HG02610 (cell line): Measurements from ENCODE around the gene EEPD1.
"Not testable (repeated sequence)": the region's sequence is repeated elsewhere in the genome, so short reads cannot be mapped to it uniquely, and the experiment has no call there.

Experiments
- ATAC-seq: cut with Tn5 transposase; IDR thresholded peaks from one replicate; pipeline ENCODE4 v1.9.1; 2021; ENCODE audit warnings: mild to moderate bottlenecking, moderate library complexity; ENCODE audit not compliant: unreplicated experiment

The EEPD1 gene

DNA sequence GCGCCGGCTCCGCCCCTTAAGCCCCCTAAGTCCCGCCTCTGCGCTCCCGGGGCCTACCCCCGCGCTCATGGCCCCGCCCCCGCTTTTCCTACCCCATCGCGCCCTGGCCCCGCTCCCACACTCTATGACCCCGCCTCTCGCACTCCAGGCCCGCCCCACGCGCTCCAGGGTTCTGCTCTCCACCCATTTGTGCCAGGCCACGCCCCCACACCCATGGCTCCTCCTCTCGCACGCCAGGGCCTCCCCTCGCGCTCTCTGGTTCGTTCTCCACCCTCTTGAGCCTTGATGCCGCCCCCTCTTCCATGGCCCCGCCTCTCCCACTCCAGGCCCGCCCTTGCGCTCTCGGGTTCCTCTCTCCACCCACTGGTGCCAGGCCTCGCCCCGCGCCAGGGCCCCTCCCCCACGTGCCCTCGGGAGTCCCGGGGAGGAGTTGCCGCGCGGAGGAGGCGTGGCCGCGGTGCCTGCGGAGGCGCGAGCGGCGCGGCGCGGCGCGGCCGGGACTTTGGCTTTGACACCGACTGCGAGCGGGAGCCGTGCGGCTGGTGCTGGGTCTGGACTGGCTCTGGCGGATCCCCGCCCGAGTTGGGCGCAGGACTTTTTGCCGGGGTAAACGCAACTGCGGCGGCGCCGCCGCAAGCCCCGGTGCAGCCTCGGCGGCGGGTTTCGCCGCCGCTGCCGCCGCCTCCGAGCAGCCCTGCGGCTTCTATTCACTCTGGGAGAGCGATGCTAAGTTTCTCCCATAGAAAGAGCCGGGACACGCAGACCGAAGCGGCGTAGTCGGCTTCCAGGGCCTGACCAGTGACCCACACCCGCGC is at the start of gene EEPD1:
TSS of gene EEPD1 (plus strand) at position 499 of the 815 bp plus-strand sequence. CDS start 1,071 bp downstream, outside the sequence.
- ATAC-seq = peak; percentile 99

DNA sequence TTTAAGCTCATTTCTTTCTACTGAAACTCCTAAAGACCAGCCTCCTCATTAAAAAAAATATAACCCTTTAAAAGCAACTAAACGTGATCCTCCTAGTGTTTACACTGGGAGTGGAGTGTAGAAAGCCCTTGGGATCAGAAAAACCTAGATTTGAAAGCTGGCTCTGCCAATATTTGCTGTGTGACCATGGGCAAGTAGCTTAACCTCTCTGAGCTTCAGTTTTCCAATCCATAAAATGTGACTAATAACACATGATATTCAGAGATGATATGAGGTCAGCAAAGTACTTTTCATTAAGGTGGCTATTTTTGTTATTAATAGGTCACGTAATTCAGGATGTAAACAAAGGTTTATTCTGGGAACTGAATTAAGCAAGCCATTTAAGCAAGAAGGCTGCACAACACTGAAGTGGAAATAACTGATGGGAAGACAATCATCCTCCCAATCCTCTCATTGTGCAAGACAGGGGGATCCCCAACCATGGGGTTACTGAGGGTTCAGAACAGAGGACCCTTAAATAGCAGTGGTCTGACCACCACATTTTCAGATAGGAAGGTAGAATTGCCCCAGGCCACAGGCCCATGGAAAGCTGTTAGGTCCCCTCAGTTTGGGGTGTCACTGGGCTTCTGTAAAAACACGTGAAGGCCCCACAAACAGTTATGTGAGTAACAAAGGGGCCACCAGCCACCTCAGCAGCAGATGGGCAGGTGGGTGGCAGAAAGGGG is 49.1 kb upstream of the EEPD1 start:
- ATAC-seq = no peak

DNA sequence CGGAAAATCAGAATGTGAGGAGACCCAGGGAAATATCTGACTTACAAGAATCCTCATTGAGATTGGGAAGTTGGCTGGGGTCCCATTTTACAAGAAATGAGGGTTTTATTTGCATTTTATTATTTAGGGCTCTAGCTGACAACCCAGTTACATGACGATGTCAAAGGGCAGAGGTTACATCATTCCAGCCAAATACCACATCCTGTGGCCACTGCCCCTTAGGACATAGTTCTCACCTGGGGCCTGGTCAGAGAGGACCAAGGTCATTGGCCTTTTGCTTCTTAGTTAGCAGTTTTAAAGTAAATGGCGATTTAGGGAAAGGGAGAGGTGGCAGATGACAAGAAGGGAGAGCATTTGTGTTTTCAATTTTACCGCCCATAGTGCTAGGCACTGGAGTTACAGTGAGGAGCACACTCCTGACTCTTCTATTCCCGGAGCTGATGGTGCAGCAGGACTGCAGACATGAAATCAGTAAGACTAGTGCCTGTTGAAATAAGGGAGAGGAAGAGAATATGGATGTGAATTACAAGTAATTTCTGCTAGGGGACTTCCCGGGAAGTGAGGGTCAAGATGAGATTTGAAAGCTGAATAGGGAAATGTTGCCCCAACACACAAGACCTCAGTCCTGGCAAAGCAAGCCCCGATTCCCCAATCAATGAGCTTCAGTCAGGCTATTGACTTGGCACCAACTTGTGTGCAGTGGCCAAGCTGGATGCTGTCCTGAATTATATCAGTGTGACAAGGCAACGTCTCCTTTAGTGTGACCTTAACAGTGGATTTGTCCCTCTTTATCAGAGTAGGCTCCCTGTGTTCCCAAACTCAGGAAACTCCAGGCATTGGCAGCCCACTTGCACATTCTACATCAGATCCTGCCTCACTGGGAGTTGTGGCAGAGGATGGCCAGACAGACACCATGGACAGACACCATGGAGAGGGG is 45.8 kb upstream of the EEPD1 start:
- not testable (repeated sequence) for ATAC-seq

DNA sequence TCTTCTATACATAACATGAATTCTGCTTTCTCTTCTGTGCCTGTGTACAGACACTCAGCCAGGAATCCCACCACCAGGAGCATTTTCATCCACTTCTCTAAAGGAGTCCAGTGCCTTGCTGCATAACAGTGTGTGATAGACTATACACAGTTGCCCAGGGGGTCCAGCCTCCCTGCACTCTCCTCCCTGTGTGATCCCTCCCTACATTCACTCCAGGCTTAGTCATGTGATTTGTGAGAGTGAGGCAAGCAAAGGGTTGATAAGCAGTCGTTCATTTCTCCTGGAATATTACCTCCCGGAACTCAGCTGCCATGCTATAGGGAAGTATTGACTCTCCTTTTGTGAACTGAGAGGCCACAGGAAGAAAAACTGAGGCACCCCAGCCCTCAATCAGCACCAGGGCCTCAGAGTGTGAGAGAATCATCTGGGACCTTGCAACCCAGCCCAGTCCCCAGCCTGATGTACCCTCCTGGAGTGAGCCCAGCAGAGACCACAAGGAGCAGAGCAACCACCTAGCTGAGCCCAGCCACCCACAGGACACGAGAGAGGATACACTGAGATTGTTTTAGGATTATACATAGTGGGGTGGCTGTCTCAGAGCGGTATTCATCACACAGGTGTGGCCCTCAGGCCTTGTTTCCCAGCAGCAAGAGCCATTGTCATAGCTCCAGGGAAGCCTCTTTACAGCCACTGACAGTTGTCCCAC is 45.0 kb upstream of the EEPD1 start:
- no peak for ATAC-seq

DNA sequence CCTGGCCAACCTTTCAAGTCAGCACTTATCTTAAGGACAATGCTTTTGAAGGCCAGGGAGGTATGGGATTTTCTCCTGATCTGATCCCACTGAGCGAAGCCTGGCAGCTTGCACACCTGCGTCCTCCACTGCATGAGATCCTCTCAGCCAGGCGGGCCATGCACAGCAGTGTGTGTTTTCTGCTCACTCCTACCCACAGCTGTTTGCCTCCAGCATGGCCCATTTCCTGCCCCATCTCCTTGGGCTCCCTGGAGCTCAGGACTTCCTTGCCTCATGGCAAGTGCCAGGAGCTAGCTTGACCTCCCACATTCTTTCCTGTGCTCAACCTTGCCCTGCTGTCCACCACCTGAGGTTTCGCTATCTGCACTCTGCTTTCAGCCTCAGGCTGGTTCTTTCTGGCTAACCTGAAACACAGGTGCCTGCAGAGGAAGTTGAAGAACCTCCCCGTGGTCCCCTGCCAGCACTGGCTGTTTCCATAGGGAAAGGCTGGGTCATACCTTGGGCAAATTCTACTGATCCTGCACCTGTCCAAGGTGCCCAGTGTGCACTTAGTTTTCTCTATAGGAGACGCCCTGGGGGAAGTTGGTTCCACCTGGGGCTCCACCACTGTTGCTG is 43.9 kb upstream of the EEPD1 start:
- no peak for ATAC-seq

DNA sequence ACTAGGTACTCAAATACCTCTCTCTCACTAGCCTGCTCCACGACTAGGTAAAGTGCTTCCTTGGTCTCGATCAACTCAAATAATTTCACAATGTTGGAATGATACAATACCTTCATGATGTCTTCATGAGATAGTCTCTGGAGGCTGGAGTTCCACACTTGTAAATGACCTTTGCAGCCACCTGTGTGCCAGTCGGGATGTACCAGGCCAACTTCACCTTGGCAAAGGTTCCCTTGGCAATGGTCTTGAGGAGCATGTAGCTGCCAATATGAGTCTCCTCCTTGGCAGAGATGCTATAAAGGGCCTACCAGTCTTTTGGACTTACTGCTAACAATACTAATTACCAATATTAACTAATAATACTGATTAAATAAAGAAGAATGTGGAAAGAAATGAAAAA is 42.5 kb upstream of the EEPD1 start:
- ATAC-seq = no peak

DNA sequence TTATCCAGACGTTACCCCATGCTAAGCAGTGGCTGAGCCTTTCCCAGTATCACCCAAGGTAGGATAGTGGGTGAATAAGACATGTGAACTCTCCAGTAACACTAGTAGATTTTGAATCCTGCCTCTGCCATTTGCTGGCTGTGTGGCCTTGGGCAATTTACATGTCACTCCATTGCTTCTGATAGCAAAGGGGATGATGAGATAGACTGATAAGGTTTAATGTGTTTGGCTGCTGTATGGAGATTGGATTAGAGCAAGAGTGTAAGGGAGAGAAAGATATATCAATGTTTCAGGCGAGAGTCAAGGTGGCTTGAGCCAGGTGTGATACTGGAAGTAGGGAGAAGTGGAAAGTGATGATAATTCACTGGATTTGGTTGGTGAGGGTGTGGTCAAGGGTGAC is 40.1 kb upstream of the EEPD1 start:
- ATAC-seq = no peak

DNA sequence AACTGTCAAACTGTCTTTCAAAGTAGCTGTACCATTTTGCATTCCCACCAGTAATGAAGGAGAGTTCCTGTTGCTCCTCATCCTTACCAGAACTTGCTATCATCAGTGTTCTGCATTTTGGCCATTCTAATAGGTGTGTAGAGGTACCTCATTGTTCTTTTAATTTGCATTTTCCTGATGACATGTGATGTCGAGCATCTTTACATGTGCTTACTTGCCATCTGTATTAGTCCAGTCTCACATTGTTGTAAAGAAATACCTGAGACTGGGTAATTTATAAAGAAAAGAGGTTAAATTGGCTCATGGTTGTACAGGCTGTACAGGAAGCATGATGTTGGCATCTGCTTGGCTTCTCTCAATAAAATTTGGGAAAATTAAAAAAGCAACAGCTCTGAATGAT is 38.7 kb upstream of the EEPD1 start:
- ATAC-seq = no peak

DNA sequence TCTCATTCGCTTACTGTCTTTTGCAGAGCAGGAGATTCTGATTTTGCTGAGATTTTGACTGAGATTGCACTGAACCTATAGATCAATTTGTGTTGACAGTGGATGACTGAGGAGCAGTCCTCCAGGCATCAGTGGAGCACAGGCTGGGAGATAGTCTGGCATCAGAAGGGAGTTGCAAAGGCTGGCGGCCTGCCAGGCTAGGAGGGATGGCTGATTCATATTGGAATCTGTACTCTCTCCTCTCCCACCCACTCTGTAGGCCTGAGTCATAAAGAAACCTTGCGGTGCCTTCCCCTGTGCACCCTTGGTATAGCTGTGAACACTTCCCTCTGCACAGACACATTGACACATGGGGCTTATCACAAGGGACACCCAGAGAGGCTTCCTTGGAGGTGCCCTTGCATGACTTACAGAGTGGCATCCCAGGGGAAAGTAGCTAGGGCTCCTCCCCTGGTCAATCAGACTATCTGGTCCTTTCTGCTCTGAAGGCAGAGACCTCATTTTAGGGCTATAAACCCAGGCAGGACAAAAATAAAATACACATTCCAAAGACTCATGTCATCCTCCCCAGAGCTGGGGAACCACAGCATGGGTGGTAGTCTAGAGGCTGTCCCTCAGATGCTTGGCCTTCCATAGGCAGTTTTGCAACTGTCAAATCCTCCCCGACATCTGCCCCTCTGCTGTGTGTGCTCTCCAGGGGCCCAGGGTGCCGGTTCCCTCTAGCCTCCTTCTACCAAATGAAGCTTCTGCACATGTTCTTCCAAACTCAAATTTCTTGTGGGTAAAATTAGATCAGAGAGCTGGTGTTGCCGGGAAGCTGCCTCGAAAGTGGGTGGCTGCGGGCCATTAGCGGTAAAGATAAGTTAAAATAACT is 37.4 kb upstream of the EEPD1 start:
- ATAC-seq = peak; percentile 100

DNA sequence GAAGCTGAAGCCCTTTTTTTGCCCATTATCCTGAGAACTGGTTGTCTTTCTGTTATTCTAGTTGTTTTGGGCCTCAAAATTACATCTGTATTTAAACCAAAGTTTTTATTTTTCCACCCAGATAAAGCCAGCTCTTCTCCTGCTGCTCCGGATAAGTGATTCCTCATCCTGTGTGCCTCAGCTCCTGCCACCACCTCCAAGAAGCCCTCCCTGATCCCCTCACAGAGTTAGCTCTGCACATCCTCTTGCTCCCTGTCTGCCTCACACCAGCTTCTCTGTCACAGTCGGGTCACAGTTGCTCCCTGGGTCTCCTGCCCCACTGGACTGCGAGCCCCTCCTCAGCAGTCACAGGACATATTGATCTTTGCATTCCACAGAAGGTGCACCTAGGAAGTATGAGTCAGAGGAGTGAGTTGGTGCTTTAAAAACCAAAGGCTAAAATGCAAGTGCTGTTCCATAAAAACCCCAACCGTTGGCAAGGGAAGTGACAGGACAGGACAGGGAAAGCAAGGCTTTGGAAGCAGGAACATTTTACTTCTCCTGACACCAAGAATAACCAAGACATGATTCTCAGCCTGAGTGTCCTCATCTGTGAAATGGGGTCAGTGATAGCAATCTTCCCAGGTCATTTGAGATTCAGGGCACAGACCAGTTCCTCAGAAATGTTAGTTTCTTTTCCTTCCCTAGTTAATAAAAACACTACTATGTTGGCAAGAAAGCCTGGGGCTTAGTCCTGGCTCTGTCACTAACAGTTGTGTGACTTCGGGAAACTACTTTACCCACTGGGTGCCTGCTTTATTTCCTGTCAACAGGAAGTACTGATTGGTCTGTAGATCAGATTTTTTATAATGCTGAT is 36.5 kb upstream of the EEPD1 start:
- ATAC-seq = no peak

DNA sequence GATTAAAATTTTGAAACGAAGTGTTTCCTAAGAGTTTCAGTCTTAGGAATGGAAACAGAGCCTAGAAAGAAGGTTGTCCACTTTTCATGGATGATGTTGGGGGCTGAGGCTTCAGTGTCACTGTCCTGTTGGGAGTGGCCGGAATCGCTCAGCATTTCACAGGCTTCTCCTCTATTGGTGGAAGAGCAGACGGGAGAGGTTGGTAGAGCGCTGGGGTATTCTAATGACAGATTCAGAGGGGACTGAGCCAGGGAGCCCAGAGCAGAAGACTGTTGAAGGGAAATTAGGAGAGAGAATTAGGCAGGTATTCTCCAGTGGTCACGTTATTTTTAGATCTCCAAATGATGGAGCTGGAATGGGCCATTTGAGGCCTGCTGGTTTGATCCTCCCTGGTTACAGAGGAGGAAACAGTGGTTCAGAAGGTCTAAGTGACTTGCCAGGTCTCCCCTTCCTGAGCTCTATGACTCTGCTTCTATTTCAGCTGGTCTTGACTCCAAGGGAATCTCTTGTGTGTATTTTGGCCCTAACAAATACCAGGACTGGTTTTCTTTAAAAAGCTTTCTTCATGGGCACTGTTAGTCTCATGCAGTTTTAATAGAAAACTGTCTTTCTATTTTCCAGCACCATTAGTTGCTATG is 35.7 kb upstream of the EEPD1 start:
- no peak for ATAC-seq

DNA sequence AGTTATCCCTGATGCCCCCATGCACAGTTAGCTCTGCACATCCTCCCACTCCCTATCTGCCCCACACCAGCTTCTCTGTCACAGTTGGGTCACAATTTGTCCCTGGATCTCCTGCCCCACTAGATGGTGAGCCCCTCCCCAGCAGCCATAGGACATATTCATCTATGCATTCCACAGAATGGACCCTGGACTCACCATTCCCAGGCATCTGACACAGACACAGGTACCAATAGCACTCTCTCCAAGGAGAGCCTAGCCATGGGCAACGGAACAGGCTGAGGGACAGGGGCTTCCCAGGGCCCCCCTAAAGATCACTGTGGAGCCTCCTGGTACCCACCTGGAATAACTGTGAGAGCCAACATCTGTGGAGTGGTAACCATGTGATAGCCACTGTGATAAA is 34.7 kb upstream of the EEPD1 start:
- no peak for ATAC-seq

DNA sequence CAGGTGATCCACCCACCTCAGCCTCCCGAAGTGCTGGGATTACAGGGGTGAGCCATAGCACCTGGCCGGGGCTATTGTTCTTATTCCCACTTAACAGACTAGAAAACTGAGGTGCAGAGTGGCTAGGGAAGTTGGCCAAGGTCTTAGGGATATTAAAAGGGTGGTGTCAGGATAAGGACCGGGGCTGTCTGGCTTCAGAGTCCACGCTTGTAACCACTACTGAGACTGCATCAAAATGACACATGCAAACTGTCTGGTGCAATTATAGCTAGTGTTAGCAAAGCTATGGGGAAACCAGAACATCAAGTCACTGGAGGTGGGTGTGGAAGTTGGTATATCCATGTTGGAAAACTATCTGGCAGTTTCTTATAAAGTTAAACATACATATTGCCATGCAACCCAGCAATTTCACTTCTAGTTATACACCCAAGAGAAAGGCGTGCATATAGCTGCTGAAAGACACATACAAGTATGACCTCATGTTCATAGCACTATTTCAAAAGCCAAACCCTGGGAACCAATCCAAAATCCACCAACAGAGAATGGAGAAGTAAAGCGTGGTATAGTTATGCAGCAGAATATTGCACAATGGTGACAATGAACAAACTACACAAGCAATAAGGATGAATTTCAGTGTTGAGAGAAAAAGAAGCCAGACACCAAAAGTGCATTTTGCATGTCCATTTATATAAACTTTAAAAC is 33.9 kb upstream of the EEPD1 start:
- no peak for ATAC-seq

DNA sequence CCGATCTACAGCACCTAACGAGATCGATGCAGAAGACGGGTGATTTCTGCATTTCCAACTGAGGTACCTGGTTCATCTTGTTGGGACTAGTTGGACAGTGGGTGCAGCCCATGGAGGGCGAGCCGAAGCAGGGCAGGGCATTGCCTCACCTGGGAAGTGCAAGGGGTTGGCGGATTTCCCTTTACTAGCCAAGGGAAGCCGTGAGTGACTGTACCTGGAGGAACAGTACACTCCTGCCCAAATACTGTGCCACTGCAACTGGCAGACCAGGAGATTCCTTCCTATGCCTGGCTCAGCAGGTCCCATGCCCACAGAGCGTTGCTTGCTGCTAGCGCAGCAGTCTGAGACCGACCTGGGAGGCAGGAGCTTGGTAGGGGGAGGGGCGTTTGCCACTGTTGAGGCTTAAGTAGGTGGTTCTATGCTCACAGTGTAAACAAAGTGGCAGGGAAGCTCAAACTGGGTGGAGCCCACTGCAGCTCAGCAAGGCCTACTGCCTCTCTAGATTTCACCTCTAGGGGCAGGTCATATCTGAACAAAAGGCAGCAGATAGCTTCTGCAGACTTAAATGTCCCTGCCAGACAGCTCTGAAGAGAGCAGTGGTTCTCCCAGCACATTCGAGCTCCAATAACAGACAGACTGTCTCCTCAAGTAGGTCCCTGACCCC is 32.9 kb upstream of the EEPD1 start:
- not testable (repeated sequence) for ATAC-seq

DNA sequence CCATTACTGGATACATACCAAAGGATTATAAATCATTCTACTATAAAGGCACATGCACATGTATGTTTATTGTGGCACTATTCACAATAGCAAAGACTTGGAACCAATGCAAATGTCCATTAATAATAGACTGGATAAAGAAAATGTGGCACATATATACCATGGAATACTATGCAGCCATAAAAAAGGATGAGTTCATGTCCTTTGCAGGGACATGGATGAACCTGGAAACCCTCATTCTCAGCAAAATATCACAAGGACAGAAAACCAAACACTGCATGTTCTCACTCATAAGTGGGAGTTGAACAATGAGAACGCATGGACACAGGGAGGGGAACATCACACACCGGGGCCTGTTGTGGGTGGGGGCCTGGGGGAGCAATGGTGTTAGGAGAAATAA is 27.4 kb upstream of the EEPD1 start:
- ATAC-seq = not testable (repeated sequence)

DNA sequence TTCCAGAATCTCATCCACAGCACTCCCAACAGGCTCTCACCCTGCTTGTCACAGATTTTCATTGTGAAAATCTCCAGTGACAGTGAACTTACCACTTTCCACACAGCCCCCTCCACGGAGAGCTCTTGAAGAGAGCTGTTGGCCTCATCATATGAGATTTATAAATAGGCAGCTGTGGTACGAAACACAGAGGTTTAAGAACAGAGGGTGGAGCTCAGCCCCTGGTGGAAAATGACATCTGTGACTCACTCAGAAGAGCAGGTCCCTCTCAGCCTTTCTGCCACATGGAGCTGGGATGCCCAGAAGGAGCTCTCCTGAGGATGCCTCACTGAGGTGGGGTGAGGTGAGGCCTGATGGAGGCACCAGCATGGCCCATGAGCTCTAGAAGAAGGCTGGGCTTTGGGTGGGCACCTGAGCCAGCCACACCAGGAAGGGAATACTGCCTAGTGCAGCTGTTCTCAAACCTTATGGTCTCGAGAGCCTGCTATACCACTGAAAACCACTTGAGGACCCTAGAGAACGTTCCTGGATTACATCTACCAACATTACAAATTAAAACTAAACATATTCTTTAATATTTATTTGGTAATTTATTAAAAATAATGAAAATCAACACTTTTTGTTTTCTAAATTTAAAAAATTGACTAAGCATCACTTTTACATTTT is 25.8 kb upstream of the EEPD1 start:
- no peak for ATAC-seq
